GM12874 (cell line): Measurements from ENCODE around the gene SLC22A23.

Experiments
- CTCF ChIP-seq: IDR thresholded peaks from 2 replicates; pipeline ENCODE4 v1.5.1; 2011; ENCODE audit warnings: low read depth, mild to moderate bottlenecking, control low read depth, low read length, moderate library complexity; ENCODE audit not compliant: insufficient read depth

The SLC22A23 gene

DNA sequence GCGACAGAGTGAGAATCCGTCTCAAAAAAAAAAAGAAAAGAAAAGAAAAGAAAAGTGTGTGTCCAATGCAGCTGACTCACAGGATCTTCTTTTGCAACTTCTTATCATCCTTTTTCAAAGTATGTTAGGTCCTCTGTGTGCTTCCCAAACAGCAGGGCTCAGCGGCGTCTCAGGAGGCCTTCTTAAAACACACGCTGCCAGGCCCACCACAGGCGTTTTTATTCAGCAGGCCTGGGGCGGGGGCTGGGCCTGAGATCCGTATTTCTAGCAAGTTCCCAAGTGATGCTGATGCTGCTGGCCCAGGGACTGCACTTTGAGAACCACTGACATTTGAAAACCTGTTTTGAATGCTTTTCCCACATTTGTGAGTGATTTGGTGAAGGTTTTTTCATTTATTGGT lies 141.0 kb downstream of the SLC22A23 start:
- TF ChIP-seq CTCF = no peak

DNA sequence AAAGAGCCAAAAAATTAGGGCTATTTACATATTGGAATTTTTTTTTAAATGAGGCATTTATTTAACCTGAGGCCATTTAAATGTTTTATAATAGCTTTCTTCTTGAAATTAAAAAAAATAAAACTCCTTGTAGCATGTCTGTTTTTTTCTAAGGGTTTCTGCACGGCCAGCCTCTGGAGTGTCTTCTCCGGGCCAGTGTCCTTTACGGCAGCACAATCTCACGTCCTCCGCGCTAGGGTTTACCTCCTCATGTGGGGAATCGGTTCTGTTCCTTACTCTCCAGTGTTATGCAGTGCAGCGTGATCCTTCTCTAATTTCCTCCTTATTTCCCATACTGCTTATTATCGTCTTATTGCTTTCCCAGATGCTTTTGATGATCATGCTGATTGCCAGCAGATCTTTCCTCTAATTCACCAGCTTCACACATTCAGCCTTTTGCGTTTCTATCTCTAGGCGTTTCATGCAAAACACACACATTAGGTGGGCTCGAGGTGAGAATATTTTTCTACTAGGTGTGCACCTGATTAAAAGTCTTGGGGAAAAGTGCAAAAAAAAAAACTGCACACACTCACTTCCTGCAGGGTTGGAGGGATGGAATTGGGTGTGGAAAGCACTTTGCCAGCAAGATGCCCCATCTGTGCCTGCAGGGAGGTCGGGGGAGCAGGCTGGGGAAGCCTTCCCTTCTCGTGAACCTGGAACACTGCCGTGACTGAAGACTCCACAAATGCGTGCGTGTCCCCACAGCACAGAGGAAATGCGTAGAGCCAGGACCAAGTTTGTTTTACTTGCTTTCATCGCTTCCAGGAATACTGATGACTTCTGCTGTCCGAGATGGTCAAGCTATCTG lies 142.0 kb downstream of the SLC22A23 start:
- TF ChIP-seq CTCF = no peak

DNA sequence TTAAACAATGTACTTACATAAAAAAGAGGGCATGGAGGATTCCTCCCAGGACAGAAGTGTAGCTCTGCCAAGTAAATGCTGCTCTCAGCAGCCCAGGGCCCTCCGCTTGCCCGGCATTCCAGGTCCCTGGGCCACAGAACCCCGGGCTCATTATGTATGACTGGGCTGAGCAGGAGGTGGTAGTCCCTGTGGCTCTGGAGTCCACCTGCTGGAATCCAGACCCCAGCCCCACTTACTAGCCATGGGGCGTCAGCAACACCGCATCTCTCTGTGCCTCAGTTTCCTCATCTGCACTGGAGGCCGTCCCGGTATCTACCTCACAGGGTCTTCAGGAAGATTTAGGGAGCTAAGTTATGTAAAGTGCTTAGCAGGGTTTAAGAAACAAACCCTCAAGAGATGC lies 142.7 kb downstream of the SLC22A23 start:
- no peak for TF ChIP-seq CTCF

GRCh38 chr6:3312604-3313231 lies 144.1 kb downstream of the SLC22A23 start:
- no peak for TF ChIP-seq CTCF

DNA sequence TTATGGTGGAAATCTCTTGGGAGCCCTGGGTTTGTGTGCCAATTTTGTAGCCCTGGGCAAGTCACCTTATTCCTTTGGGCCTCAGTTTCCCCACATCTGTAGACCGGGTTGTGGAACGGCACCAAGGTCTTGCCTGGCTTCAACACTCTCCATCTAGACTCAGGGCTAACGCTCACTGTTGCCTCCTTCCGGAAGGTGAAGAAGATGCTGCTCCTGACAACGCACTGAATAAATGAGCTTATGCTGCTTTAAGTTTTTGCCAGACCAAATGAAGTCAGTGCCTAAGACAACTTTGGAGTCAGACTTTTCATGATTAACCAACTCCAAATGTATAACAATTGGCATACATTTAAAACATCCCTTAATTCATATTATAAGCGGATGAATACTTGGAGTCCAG lies 145.0 kb downstream of the SLC22A23 start:
- TF ChIP-seq CTCF = no peak

- no peak for TF ChIP-seq CTCF
Measured at GRCh38 chr6:3310703-3311102, 146.1 kb downstream of the SLC22A23 start.

DNA sequence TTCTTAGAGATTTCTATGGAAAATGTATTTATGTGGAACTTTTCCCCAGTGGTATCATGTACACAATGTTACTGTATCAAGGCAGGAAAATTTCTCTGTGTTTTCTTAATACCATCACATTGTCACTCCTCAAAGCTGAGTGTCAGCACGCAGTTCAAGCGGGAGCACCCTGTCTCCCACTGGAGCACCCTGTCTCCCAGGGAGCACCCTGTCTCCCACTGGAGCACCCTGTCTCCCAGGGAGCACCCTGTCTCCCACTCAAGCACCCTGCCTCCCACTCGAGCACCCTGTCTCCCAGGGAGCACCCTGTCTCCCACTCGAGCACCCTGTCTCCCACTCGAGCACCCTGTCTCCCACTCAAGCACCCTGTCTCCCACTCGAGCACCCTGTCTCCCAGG lies 146.8 kb downstream of the SLC22A23 start:
- TF ChIP-seq CTCF = no peak
